ENCODE measurements around the gene DMBX1. TPM values are rescaled to one million over a fixed set of nuclear protein-coding genes. Genes with fewer than 3 reads are reported as not detected.

The DMBX1 gene
- polyA plus RNA-seq, 2 of the 4 experiments (the other 2 are of a cell fraction): 0.44 to 2.2 TPM

- WGBS (ENCODE audit: missing lambda C conversion rate): 37% methylated on average over 4 of the region's 4 CpGs
Measured at GRCh38 chr1:46469881-46470280, 19.8 kb upstream of the DMBX1 start.

GRCh38 chr1:46471848-46472492 lies 17.7 kb upstream of the DMBX1 start:
- FAIRE-seq (no peak), ATAC-seq (no peak)
- CTCF ChIA-PET: interaction anchor here (1.5 to 2.7 kb wide), 4 partner anchors 8 to 76 kb away, joined by 4 to 17 read pairs (median 6); no protein-coding TSS in a partner anchor

More at GRCh38 chr1:46469881-46470280, 19.8 kb upstream of the DMBX1 start:
- Histone ChIP-seq H3K4me2 (no peak overlapping the region), H3K4me1 (no peaks in the 10 kb centered on the region), H3K4me3 (no peak overlapping the region), H3K27ac (no peak overlapping the region), H3K9me3 (no peaks in the 10 kb centered on the region)
- CTCF ChIA-PET: interaction anchor here (1.1 to 2.4 kb wide), 3 partner anchors 23 to 59 kb away, joined by 3 to 6 read pairs (median 6); no protein-coding TSS in a partner anchor
- no peak for ATAC-seq
- FAIRE-seq: no peak
- TF ChIP-seq, protein P1, sequence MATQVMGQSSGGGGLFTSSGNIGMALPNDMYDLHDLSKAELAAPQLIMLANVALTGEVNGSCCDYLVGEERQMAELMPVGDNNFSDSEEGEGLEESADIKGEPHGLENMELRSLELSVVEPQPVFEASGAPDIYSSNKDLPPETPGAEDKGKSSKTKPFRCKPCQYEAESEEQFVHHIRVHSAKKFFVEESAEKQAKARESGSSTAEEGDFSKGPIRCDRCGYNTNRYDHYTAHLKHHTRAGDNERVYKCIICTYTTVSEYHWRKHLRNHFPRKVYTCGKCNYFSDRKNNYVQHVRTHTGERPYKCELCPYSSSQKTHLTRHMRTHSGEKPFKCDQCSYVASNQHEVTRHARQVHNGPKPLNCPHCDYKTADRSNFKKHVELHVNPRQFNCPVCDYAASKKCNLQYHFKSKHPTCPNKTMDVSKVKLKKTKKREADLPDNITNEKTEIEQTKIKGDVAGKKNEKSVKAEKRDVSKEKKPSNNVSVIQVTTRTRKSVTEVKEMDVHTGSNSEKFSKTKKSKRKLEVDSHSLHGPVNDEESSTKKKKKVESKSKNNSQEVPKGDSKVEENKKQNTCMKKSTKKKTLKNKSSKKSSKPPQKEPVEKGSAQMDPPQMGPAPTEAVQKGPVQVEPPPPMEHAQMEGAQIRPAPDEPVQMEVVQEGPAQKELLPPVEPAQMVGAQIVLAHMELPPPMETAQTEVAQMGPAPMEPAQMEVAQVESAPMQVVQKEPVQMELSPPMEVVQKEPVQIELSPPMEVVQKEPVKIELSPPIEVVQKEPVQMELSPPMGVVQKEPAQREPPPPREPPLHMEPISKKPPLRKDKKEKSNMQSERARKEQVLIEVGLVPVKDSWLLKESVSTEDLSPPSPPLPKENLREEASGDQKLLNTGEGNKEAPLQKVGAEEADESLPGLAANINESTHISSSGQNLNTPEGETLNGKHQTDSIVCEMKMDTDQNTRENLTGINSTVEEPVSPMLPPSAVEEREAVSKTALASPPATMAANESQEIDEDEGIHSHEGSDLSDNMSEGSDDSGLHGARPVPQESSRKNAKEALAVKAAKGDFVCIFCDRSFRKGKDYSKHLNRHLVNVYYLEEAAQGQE (IDR thresholded peaks at IDR 0.05): no peak
- TF ChIP-seq ZSCAN20 (CRISPR knock-in tag; IDR thresholded peaks at IDR 0.05): no peak
- TF ChIP-seq, protein P2, sequence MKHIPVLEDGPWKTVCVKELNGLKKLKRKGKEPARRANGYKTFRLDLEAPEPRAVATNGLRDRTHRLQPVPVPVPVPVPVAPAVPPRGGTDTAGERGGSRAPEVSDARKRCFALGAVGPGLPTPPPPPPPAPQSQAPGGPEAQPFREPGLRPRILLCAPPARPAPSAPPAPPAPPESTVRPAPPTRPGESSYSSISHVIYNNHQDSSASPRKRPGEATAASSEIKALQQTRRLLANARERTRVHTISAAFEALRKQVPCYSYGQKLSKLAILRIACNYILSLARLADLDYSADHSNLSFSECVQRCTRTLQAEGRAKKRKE (CRISPR knock-in tag; IDR thresholded peaks at IDR 0.05; ENCODE audit: low read depth): no peak
- no peak for TF ChIP-seq JUNB (IDR thresholded peaks at IDR 0.05)
- TF ChIP-seq KDM1A (IDR thresholded peaks at IDR 0.05; ENCODE audit: low read depth): no peak
- no peak for TF ChIP-seq HDAC2 (IDR thresholded peaks at IDR 0.05)
- no peak for TF ChIP-seq ESRRA (IDR thresholded peaks at IDR 0.05; ENCODE audit: borderline replicate concordance, low read length)
- no peak for TF ChIP-seq MAFK (IDR thresholded peaks at IDR 0.05; ENCODE audit: partially characterized antibody)
- POLR2A ChIA-PET: no interaction called here
- DNase-seq (ENCODE audit: low read depth in 1 of 2, low spot score in 1 of 2): no peak

More at GRCh38 chr1:46471848-46472492, 17.7 kb upstream of the DMBX1 start:
- Histone ChIP-seq H3K9me3 (no peaks in the 10 kb centered on the region), H3K4me1 (no peaks in the 10 kb centered on the region), H3K27ac (no peak overlapping the region), H3K4me3 (no peak overlapping the region), H3K4me2 (no peak overlapping the region)
- DNase-seq (ENCODE audit: low read depth in 1 of 2, low spot score in 1 of 2): no peak
- 70% methylated on average over 4 of the region's 7 CpGs for WGBS (ENCODE audit: missing lambda C conversion rate)
- TF ChIP-seq RFX5 (IDR thresholded peaks at IDR 0.05): no peak
- TF ChIP-seq HMGXB4 (CRISPR knock-in tag; IDR thresholded peaks at IDR 0.05; ENCODE audit: borderline replicate concordance): no peak
- TF ChIP-seq HEYL (CRISPR knock-in tag; IDR thresholded peaks at IDR 0.05): no peak
- TF ChIP-seq FOSB (CRISPR knock-in tag; IDR thresholded peaks at IDR 0.05): no peak
- no peak for TF ChIP-seq CBX8 (IDR thresholded peaks at IDR 0.05)
- TF ChIP-seq CHD4 (IDR thresholded peaks at IDR 0.05; ENCODE audit: borderline replicate concordance): no peak
- no peak for TF ChIP-seq RARB (CRISPR knock-in tag; IDR thresholded peaks at IDR 0.05)
- no peak for TF ChIP-seq HOXB5 (CRISPR knock-in tag; IDR thresholded peaks at IDR 0.05)
- TF ChIP-seq PHF8 (IDR thresholded peaks at IDR 0.05; ENCODE audit: borderline replicate concordance, low read depth): no peak
- TF ChIP-seq FOXS1 (CRISPR knock-in tag; IDR thresholded peaks at IDR 0.05): no peak
- no peak for TF ChIP-seq EHF (CRISPR knock-in tag; IDR thresholded peaks at IDR 0.05)
- TF ChIP-seq MAZ (IDR thresholded peaks at IDR 0.05; ENCODE audit: borderline replicate concordance, low read depth, low read length): no peak
- no peak for TF ChIP-seq EP300 (IDR thresholded peaks at IDR 0.05)
- no peak for TF ChIP-seq POLR2AphosphoS2 (conservative IDR thresholded peaks at IDR 0.05; ENCODE audit: low read length)
- no peak for TF ChIP-seq TP53 (CRISPR knock-in tag; IDR thresholded peaks at IDR 0.05)
- TF ChIP-seq, protein P3, sequence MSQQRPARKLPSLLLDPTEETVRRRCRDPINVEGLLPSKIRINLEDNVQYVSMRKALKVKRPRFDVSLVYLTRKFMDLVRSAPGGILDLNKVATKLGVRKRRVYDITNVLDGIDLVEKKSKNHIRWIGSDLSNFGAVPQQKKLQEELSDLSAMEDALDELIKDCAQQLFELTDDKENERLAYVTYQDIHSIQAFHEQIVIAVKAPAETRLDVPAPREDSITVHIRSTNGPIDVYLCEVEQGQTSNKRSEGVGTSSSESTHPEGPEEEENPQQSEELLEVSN (IDR thresholded peaks at IDR 0.05; ENCODE audit: borderline replicate concordance, low read depth): no peak
- no peak for TF ChIP-seq ESRRA (IDR thresholded peaks at IDR 0.05; ENCODE audit: borderline replicate concordance, low read length)
- TF ChIP-seq EHMT2 (IDR thresholded peaks at IDR 0.05; ENCODE audit: low read depth): no peak
- POLR2A ChIA-PET: no interaction called here

Measured in A549 (cell line).